ENCODE data around the gene UMAD1. TPM values are rescaled to one million over a fixed set of nuclear protein-coding genes. Genes with fewer than 3 reads are reported as not detected.

Gene UMAD1
- total RNA-seq, 1 experiment from 2014 or later: 9.3 TPM

DNA sequence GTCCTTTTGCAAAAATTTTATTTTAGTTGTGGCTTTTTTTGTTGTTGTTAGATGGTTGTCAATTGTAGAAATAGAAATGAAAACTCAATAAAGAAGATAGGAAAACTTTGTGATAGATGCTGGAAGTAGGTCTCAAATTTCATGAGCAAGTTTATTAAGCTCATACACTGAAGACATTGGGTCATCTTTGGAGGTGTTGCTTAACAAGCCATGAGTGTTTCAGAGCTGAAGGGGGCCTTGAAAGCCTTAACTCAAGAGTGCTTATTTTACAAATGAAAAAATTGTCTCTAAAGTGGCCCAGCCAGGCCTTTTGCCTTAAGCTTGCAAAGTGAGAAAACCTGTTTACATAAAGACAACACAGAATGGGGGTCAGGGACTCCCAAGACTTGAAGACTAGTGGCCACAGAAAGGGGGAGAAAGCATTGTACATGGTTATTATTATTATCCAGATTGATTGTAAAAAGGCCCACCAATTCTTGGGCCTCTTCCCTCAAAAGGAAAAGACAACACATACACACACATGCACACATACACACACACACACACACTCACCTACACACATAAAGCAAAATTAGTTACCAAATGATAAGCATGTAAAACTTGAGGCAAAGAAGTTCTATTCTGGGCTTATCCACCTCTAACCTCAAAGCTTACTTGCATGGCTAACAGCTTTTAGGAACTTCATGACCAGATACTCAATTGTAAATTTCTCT is 278.3 kb downstream of the UMAD1 start:
- Histone ChIP-seq H3K27me3 (no peaks in the 10 kb centered on the region), H3K36me3 (no peaks in the 10 kb centered on the region), H3K9me3 (no peaks in the 10 kb centered on the region), H3K4me3 (no peak overlapping the region)
- DNase-seq: no peak

DNA sequence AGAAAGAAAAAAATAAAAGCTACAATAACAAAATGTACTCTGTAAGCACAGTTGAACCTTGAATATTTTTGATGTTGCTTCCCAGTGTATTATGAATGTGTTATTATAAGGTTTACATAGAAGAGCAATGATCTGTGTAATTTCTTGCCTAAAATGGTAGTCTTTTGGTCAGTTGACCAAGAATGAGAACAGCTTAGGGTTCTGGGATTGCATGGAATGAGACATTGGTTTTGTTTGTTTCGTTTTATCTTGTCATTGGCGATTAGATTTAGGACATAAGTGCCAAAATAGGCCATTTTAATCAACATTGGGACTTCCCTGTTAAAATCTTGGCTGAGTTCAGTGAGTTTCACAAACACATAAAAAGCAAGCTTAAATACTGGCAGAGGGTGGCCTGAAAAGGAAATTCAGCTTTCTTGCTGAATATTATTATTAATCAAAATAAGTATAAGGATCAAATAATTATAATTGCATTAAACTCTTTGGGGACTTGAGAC is 278.9 kb downstream of the UMAD1 start:
- H3K9me3 ChIP-seq: no peaks in the 10 kb centered on the region
- no peaks in the 10 kb centered on the region for H3K27me3 ChIP-seq
- no peaks in the 10 kb centered on the region for H3K36me3 ChIP-seq
- H3K4me3 ChIP-seq: no peak overlapping the region
- no peak for DNase-seq

DNA sequence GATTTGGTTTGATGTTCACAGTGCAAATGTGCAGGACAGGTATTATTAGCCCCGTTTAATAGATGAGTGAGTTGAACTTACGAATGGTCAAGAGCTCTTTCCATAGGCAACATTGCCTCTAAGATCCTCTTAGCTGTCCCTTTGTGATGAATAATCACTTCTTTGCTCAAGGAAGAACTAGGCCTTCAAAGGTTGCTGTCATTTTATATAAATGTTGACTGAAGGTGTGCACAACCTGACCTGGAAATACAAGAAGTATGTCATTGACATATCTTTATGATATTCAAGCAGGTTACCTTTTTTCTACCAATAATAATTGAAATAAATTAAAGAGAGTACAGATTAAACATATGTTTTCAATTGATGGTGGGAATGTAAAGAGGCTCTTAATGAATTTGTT is 279.5 kb downstream of the UMAD1 start:
- no peak for DNase-seq
- no peaks in the 10 kb centered on the region for H3K36me3 ChIP-seq
- H3K27me3 ChIP-seq: no peaks in the 10 kb centered on the region
- no peaks in the 10 kb centered on the region for H3K9me3 ChIP-seq
- H3K4me3 ChIP-seq: no peak overlapping the region

DNA sequence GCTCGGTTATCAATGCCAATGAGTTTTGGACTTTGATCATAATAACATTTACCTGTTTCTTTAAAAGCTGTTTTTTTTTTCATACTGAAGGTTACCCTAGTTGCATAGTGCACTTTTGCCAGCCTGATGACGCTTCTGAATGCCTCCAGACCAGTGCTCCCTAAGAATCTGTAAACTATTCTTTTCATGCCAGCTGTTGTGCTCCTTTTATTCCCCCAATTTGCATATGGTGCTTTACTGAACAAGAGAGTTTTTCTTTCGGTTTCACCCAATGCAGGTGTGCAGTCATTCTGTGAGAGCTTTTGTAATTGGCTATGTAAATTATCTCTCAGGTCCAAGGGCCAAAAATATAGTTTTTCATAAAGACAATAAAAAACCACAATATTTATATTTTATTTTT is 279.9 kb downstream of the UMAD1 start:
- H3K27me3 ChIP-seq: no peaks in the 10 kb centered on the region
- H3K9me3 ChIP-seq: no peaks in the 10 kb centered on the region
- no peak overlapping the region for H3K4me3 ChIP-seq
- H3K36me3 ChIP-seq: no peaks in the 10 kb centered on the region
- DNase-seq: no peak

DNA sequence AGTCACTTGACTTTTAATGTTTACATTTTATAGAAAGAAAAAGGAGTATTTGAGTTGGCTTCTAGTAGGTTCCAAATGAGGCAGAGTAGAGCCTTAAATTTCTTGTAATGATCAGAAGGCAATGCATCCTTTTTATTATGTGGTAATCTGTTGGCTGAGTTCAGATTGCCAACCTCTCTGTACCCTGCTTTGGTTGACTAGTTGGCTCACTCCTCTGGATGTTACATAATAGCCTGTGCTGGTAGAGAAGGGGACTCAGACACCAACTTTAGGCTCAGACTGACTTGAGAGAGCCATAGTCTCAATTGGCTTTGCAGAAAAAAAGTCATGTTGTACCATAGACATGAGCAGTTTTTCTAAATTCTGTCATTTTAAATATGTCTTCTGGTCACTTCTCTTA is 281.3 kb downstream of the UMAD1 start:
- Histone ChIP-seq H3K4me3 (no peak overlapping the region), H3K36me3 (no peaks in the 10 kb centered on the region), H3K27me3 (no peaks in the 10 kb centered on the region), H3K9me3 (no peaks in the 10 kb centered on the region)
- no peak for DNase-seq

DNA sequence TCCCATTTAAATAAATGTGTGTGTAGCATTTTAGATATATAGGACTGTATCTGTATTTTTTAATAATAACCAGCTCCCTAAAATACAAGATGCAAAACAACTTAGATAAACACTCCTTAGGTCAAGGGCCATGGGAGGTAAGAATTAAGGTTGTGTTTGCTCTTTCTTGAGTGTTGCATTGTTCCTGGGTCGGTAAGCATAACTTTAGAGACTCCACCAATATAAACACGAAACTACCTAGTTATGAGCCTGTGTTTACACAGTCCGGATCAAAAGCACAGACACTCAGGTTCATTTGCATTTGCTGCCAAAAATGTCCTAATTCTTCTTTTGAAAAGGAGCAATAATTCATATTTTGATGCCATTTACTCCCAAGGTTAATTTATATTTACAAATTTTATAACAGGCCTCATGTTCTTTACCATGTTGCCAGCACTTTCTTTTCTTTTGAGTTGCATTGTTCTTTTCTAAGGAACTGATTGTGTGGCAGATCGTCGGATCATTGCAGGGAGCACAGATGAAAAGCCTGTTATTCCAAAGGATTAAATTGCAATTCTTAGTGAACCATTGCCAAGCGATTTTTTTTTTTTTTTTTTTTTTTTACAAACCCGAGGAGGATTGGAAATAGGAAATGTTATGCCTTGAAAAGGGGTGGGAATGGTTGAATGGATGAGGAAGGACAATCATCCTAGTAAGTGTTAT is 282.3 kb downstream of the UMAD1 start:
- DNase-seq: no peak
- Histone ChIP-seq H3K9me3 (no peaks in the 10 kb centered on the region), H3K4me3 (no peak overlapping the region), H3K27me3 (no peaks in the 10 kb centered on the region), H3K36me3 (no peaks in the 10 kb centered on the region)

DNA sequence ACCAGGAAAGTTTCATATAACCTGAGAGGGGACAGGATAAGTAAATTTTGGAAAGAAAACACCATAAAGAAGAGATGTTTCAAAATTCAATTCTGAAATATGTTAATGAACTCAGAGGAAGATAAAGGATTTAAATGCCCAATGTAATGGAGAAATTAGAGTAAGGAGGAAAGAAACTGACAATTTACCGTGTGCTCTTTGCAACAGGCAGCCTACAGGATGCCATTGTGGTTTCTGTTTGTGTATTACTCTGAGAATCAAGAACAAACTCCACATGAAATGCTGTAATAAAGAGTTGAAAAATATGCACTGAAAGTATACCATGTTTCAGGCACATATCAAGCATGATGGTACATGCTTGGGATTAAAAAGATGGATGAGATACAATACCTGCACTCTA is 283.3 kb downstream of the UMAD1 start:
- no peaks in the 10 kb centered on the region for H3K36me3 ChIP-seq
- H3K9me3 ChIP-seq: no peaks in the 10 kb centered on the region
- H3K27me3 ChIP-seq: no peaks in the 10 kb centered on the region
- DNase-seq: no peak
- H3K4me3 ChIP-seq: no peak overlapping the region

DNA sequence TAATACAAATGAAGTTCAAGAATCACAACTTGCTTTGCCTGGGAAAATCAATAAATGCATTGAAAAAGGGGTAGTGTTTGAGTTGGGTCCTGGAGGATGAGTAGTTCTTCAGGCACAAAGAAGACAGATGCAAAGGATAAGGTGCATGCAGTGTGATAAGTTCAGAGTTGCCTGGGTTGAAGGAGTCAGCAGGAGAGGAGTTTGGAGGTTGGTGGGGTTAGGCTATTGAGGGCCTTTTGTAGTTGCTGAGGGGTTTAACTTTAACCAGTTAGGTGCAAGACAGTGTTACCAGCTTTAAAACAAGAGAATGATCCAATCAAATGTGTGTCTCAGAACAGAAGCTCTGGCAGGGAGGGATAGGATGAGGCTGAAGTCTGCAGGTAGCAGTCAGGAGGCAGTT is 283.8 kb downstream of the UMAD1 start:
- H3K9me3 ChIP-seq: no peaks in the 10 kb centered on the region

More for the DNA sequence above, 283.8 kb downstream of the UMAD1 start:
- H3K4me3 ChIP-seq: no peak overlapping the region
- no peaks in the 10 kb centered on the region for H3K36me3 ChIP-seq
- H3K27me3 ChIP-seq: no peaks in the 10 kb centered on the region
- no peak for DNase-seq

Other genes starting within 250 kb of the UMAD1 start
- gene COL28A1, start 104.9 kb upstream of the UMAD1 start, total RNA-seq (2014; rRNA removed; shearing (Covaris generic); ENCODE audit: low replicate concordance): not detected in 2 replicates
- 20.2 and 21.3 TPM in 2 replicates for gene MIOS, start 73.9 kb upstream of the UMAD1 start, total RNA-seq (2014; rRNA removed; shearing (Covaris generic); ENCODE audit: low replicate concordance)
- 55.7 and 81.5 TPM in 2 replicates for gene RPA3, start 77.9 kb downstream of the UMAD1 start, total RNA-seq (2014; rRNA removed; shearing (Covaris generic); ENCODE audit: low replicate concordance)